Glomerular visceral epithelial cell (primary cell): Measurements from ENCODE around the gene OXNAD1.

Experiments
- DNase-seq: peaks from one replicate; pipeline ENCODE4 v3.0.0-alpha.2; 2016; ENCODE audit errors: extremely low spot score

Gene OXNAD1, protein sequence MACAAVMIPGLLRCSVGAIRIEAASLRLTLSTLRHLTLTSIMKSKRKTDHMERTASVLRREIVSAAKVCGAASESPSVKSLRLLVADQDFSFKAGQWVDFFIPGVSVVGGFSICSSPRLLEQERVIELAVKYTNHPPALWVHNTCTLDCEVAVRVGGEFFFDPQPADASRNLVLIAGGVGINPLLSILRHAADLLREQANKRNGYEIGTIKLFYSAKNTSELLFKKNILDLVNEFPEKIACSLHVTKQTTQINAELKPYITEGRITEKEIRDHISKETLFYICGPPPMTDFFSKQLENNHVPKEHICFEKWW

DNA sequence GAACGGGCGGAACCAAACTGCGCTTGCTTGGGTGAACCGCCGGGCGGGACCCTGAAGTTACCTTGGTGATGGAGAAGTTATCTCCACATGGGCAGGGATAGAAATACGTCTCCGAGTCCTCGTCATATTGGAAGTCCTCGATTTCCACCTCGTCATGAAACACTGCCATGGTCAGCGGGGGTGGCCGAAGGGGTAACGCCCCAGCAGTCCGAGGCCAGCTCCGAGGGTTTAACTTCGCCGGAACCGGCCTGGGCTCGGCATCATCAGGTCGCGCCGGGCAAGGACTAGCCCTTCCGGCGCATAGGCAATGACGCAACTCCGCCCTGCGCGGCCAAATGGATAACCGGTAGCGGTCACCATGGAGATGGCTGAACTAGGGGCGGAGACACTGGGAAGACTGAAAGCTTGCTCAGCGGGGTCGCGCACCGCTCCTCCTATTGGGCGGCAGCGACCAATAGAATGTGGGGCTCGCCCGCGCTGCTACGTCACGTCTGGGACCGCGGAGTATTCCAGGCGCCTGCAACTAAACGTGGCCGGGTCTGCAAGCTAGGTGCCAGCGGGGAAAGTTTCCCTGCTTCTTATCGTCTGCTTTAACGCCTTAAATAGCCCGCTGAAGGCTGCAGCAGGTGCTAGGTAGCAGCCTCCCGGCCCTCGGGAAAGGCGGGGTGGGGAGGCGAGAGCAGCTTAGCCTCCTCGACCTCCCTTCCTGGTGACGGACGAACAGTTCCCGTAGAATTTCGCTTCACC, at the start of gene OXNAD1, which contains the start of gene DPH3:
Gene OXNAD1 (plus strand): TSS at position 505 of the 747 bp plus-strand sequence. CDS start 5,741 bp downstream, outside the sequence.
Gene DPH3 (minus strand): TSS at position 236 of the 747 bp plus-strand sequence. CDS start 67 bp downstream, at position 169.
- peak; percentile 98 for DNase-seq

DNA sequence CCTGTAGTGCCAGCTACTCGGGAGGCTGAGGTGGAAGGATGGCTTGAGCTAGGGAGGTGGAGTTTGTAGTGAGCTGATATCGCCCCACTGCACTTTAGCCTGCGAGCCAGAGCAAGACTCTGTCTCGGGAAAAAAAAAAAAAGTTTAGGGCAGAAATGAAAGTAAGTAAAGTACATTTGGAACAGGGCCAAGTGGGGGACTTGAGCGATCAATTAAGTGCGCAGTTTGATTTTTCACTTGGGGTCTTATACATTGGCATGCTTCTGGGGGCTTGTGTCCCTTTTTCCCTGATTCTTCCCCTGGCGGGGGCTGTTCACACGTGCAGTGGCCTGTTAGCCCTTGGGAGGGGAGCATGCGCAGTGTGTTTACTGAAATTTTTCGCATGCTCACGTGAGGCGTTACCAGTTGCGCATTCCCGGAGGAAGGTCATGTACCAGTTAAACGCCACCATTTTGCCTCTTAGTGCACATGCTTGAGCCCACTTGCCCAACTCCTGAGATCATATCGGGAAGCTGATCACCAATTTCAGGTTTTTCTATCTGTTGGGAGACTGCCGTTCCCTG, 48.6 kb upstream of the OXNAD1 start:
- DNase-seq, result no peak

DNA sequence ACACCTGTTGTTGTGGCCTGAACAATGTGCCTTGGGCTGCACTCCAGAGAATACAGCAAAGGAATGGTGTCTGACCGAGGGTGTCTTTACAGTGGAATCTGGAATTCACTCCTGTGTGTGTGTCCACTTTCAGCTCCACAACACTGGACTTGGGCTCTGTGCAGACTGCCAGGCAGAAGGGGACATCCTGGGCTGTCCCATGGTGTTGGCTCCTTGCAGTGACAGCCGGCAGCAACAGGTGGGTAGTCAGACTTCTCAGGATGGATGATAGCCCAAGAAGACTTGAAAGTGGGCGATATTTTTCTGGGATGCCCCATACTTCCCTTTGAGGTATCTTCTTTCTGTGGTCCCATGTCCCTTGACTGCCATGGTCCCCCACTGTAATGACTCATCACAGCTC, 45.2 kb upstream of the OXNAD1 start:
- no peak for DNase-seq

DNA sequence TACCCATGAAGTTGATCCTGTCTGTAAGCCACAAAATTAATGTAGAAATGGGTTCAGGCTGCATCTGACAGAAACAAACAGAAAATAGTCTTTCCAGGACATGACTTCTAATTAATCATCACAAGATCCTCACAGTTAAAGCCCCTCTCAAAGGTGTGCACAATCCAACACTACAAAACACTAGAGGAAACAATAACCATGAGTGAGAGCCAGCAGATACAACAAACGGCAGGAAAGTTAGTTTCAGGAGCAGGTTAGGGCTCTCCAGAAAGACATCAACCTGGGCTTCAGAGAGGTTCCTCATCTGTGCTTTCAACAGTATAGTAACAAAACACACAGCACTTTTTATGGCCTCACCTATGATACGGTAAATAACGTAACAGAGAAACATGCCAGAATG, 43.0 kb upstream of the OXNAD1 start:
- no peak for DNase-seq

DNA sequence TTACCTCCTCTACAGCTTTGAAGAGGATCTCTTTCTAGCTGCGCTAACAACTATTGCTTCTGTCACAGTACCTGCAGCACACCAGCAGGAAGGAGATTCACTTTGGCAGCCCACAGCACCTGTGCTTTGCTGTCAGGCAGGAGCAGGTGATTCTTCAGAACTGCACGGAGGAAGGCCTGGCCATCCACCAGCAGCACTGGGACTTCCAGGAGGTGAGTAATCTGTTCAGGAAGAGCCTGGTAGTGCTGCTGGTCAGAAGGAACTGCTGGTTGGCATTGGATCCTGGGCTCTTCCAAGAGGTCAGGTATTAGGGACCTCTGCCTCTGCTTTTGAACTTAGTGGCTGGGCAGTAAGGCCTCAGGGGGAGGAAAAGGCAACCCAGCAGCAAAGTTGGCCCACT, 42.5 kb upstream of the OXNAD1 start:
- no peak for DNase-seq

DNA sequence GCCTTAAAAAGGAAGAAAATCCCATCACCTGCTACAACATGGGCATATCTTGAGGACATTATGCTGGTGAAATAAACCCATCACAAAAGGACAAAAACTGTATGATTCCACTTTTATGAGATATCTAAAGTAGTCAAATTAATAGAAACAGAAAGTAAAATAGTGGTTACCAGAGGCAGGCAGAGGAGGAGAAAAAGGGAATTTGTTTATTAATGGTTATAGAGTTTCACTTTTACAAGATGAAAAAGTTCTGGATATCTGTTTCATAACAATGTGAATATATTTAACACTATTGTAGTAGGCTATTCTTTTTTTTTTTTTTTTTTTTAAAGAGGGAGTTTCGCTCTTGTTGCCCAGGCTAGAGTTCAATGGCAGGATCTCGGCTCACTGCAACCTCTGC, 40.7 kb upstream of the OXNAD1 start:
- no peak for DNase-seq

DNA sequence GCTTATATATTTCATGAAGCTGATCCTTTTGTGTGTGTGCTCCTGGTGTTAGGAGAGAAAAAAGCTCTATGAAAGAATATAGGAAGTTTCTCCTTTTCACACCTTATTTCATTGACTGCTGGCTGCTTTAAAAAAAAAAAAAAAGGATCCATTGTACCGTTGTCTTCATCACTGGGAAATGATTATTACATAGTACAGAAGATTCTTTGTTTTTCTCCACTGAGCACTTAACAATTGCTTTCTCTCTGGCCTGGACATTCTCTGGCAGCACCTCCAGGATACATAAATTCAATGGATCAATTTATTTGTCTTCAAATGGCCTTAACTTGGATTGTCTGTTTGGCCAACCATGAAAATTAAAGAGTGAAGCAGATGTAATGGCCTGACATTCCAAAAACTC, 37.4 kb upstream of the OXNAD1 start:
- DNase-seq, result no peak

DNA sequence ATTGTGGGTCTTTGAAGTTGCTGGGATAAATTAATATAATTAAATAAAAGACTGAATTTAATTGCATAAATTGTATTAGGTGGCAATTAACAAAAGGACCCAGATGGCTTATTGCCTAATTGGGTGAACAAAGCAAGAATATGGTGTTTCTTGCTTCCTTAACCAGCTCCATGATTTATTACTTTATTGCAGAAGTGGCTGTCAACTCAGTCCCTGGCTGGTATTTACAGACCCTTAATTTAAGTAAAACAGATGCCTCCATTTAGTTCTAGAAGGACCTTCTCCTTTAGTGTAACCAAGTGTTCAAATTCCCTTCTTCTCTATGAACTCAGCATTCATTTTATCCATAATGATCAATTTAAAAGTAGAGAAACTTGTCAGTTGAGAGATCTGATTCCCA, 35.3 kb upstream of the OXNAD1 start:
- no peak for DNase-seq

DNA sequence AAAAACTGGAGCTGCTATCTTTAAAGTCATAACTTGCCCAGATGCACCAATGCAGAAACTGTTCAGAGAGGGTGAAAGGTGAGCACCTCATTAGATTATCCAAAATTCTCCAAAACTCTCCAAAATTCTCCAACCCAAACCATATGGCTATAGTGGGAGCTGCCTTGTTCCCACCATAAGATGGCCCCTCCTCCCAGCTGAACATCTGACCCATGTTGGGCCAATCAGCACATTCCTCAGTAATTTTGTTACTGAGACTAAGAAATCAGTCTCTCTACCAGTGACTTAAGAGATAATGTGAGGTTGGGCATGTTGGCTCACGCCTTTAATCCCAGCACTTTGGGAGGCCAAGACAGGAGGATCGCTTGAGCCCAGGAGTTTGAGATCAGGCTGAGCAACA, 33.0 kb upstream of the OXNAD1 start:
- DNase-seq, result no peak

DNA sequence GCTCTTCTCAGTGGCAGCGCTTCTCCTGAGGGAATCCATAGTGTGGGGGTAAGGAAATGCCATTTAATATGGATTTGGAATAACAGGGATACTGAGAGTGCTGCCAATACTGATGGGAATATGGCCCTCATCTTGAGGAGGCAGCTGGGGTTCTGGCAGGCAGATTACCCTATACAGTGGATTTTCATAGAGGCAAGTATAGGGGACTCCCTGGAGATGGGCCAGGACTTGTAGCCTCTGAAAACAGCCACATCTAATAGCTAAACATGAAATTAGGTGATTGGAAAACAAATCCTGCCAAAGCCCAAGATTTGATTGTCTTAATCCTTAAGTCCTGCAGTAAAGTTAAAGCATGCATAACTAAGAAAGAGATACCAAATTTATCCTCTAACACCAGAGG, 31.2 kb upstream of the OXNAD1 start:
- DNase-seq, result no peak

DNA sequence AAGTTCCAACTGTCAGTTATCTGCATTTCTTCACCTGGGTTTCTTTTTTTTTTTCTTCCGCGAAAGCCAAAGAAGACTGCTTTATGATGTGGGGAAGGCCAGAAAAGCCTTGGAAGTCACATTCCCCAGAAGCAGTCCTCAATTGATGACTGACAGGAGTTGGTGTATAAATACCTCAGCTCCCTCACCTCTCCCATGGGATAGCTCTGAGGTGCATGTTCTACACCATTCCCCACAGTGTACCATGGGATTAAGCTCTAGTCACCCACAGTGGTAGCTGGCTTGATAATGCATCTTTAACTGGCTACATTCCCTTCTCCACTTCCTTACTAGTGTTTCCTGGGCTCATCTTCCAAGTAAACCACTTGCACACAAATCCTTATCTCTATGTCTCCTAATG, 30.7 kb upstream of the OXNAD1 start:
- DNase-seq, result no peak

DNA sequence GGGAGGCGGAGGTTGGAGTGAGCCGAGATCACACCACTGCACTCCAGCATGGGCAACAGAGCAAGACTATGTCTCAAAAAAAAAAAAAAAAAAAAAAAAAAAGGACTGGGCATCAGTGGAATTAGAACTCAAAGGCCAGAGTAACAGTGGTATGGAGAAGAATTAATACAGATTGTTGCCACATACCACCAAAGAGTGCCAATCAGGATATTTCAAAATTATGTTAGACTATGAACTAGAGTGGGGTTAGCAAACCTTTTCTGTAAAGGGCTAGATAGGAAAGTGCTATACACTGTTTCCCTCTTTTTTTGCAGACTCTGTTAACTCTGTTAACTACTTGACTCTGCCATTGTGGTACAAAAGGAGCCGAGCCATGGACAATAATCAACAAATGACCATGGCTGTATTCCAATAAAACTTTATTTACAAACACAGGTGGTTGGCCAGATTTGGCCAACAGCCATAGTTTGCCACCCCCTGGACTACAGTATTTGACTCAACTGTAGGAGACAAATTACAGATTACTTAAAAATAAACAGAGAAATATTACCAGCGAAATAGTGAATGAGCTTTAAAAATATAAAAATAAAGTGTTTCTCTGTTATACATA, 28.9 kb upstream of the OXNAD1 start:
- DNase-seq, result no peak

DNA sequence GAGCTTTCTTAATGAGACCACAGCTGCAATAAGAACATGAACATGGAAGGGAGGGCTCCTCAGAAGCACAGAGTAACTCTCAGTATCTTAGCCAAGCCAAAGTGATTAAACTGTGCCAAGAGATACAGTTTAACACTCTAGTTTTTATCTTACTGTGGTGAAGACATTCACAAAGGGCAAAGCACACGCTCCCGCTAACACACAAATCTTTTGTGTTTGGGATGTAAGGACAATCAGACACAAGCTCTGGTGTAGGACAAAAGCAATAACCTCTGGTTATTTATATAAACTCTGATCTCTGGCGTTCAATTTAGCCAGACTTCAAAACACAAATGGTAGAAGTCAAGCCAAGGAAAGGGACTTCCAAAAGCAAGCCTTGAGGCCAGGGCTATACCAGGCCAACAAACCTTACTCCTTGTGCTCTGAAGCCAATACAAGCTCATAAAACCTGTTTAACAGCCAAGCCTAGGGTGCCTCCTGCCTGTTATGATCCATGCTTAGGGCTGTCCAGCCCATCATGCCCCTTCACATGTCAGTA, 28.1 kb upstream of the OXNAD1 start:
- DNase-seq, result no peak

DNA sequence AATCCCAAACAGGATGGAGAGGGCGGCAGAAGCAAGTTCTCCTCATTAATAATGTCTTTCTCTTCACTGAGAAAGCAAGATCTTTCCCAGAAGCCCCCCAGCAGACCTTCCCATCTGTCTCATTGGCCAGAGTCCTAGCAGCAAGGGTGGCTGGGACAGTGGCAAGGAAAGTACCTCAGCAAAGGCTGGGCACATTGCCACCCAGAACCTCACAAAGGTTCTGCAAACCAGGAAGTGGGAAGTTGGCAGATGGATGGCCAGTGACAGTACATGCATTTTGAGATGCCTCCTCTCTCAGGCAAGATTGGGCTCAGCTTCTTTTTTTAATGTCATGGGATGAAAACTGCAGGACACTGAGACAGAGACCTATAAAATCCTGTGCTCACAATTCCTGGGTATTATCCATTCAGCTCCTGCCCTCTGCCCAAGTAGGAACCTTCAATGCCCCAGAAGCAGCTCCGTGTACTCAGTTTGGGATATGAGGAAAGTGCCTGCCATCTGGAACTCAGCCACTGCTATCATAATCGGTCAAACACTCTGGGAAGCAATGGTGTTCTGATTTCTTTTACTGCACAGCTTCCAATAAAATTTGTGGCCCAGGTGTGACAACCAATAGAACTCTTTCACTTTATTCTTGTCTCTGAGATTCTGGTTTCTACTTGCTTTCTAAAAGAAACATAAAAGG, 25.8 kb upstream of the OXNAD1 start:
- DNase-seq, result no peak

DNA sequence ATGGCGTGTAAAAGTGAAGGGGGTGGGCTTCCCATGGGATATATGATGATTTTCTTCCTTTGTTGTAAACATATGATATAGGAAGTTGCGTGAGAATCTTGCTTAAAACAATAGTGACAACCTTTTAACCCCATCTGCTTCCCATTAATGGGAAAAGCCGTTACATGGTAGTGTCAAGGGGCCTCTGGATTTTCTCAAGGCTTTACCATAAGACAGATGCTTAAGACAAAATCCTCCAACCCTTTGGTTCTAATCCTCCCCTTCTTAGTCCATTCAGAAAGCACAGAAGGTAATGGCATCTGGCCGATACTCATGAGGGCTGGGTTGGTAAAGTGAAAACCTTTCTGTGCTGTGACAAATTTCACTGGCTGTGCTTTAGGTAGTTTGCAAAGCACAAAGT, 25.2 kb upstream of the OXNAD1 start:
- DNase-seq, result no peak

DNA sequence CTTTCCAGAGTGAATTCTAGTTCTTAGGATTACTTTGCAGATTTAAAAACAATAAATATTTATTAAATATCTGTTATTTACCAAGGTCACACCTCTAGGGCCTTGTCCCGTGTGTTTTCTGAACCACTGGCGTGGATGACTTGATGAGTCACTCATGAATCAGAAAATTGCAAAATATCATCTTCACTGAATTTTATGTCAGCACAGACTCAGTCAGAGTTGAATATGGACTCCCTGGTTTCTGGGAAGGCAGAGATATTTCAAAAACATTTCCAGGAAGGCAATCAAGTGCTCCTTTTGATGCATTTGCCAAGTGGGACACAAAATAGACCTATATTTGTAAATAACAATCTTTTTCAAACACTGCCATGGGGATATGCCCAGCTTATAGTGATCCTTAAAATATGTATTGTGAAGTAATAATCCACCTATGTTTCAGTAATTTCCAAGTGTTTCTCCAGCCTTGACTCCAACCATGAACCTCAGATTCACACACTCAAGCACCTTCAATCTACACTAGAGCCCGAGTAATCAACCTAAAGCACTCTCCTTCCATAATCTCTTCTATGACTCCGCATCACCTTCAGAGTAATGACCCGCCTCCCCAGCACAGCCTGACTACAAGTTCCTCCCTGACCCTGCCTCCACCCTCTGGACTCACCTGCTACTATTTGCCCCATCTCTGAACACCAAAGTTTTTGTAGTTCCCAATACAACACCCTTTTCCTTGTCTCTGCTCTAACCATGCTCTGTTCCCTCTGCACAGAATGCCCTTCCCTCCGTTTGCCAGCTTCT, 24.6 kb upstream of the OXNAD1 start:
- DNase-seq, result peak; percentile 17

DNA sequence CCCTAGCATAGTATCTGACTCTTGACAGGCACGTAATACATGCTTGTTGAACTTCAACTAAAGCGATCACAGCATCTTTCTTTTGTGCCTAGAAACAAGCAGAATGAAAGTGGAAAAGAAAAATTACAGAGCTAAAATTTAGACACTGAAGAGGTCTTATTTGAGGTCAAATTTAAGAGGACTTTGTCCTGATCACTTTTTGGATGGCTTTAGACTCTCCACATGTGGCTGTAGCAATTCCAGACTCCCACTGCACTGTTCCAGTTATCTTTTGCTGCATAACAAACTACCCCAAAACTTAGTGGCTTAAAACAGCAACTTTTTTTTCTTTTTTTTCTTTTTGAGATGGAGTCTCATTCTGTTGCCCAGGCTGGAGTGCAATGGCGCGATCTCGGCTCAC, 23.8 kb upstream of the OXNAD1 start:
- DNase-seq, result no peak

DNA sequence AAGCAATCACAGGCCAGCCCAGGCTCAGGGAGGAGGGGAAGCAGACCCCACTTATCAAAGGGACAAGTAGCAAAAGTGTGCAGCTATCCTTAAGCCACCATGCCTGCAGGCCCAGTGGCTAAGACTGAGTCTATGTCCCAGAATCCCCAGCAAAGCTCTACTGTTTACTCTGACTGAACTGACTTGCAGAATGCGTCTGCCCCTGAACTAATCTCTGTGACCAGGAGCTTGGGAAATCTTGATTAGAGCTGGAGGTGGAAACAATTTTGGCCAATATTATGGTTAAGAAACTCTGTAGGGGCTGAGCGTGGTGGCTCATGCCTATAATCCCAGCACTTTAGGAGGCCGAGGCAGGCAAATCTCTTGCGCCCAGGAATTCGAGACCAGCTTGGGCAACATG, 22.8 kb upstream of the OXNAD1 start:
- no peak for DNase-seq

DNA sequence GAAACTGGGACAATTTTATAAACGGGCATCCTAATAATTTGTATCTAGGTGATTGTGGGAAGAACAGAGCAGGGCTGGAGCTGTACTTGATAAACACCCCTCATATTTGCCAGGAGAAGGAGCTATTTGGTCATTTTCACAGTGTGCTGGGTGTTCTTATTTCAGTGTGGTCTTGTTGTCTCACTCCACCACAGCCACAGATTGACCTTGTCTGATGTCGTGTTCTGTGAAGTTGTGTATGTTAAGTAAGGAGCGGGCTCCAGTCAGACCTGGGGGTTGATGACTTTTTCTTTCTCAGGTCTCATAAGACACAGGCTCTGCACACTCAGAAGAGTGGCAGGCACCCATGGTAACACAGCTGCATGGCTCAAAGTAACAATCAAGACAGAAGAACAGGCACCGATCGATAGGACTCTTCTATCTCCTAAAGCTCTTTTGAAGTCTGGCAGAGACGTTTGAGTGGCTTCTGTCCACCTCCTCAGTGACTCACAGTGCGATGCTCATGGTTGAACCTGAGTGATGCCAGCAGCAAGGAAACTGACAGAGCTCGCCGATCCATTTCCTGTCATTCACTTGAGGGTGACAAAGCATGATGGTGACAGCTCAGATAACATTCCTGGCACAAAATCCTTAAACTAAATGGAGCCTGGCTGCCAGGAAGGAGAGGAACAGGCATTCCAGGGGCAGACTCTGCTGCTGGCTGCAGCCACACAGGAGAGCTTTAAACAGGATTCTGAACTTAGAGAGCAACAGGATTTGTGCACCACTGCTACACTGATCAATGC, 21.1 kb upstream of the OXNAD1 start:
- peak; percentile 34 for DNase-seq

DNA sequence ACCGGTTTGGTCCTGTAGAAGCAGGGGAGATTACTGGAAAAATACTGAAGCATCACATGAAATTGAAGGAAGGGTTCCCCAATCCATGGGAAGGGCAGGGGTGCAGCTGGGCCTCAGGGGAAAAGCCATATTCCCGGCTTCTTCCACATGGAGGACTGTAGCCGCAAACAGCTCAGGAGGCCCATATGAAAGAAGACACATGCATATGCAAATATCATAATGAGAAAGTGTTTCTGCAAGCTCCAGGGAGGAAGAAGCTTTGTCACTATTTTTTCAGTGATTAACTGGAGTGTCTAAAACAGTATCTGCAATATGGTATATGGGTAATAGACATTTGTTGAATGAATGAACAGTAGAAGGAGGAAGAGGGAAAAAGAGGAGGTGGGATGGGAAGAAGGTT, 19.4 kb upstream of the OXNAD1 start:
- no peak for DNase-seq
